Stomach (tissue), 4 donors: Measurements from ENCODE around the gene RABAC1.

Experiments used
- EP300 ChIP-seq: sonication (generic); formaldehyde crosslinking; IDR thresholded peaks from one replicate; pipeline ENCODE4 v1.6.1; 2017; ENCODE audit warnings: antibody characterized with exemption
- POLR2A ChIP-seq, 4 donors: fragments of 450-650 bp; IDR thresholded peaks; one replicate each; pipeline ENCODE4 v1.6.1; 2016; ENCODE audit warnings: antibody characterized with exemption in 4 of 4, control low read depth in 2 of 4, mild to moderate bottlenecking in 1 of 4, moderate library complexity in 1 of 4
- POLR2AphosphoS5 ChIP-seq, 3 donors: sonication (generic); formaldehyde crosslinking; IDR thresholded peaks; one replicate each; pipeline ENCODE4 v1.6.1; 2016; ENCODE audit warnings: antibody characterized with exemption in 3 of 3
- TF ChIP-seq, protein P1 (sequence below), 7 experiments: fragments of 450-650 bp in 4 of 7; fragments of 200-600 bp in 3 of 7; sonication (generic) in 3 of 7; IDR thresholded peaks; one replicate each; pipeline ENCODE4 v1.5.1; 2016 to 2019; ENCODE audit warnings: antibody characterized with exemption in 7 of 7, control low read depth in 2 of 7, mild to moderate bottlenecking in 1 of 7

DNA sequence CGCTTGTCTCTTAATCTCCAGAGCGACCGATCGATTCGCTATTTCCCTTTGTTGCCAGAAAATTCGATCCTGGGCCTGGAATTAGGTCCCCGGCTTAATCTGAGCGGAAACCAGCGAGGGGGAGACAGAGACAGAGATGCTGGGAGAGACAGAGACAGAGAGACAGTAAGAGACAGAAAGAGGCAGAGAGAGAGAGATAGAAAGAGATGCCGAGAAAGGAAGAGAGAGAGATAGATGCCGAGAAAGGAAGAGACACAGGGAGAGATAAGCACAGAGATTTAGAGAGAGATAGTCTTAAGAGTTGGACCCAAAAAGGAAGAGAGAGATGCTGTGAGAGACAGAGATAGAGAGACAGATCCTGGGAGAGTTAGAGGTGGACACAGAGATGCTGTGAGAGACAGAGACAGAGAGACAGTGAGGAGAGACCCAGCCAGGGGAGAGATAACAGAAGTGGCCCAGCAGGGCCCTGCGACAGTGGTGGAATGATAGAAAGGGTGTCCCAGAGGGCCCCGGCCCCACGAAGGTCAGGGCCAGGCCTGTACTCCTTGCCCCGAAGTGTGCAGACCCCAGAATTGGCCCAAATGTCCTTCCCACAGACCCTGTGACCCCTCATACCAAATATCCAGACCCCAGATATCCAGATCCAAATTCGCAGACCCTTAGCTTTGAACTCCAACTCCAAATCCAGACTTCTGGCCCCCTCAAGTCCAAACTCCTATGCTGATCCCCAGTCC, 32.2 kb downstream of the RABAC1 start:
- TF ChIP-seq, protein P1, sequence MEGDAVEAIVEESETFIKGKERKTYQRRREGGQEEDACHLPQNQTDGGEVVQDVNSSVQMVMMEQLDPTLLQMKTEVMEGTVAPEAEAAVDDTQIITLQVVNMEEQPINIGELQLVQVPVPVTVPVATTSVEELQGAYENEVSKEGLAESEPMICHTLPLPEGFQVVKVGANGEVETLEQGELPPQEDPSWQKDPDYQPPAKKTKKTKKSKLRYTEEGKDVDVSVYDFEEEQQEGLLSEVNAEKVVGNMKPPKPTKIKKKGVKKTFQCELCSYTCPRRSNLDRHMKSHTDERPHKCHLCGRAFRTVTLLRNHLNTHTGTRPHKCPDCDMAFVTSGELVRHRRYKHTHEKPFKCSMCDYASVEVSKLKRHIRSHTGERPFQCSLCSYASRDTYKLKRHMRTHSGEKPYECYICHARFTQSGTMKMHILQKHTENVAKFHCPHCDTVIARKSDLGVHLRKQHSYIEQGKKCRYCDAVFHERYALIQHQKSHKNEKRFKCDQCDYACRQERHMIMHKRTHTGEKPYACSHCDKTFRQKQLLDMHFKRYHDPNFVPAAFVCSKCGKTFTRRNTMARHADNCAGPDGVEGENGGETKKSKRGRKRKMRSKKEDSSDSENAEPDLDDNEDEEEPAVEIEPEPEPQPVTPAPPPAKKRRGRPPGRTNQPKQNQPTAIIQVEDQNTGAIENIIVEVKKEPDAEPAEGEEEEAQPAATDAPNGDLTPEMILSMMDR (IDR thresholded peaks at IDR 0.05): no peak
- TF ChIP-seq POLR2A (IDR thresholded peaks at IDR 0.05): no peak
- TF ChIP-seq POLR2AphosphoS5 (IDR thresholded peaks at IDR 0.05): no peak
- TF ChIP-seq EP300: no peak
